Body of pancreas (tissue), 4 donors: ENCODE measurements around the gene USH2A. TPM values are rescaled to one million over a fixed set of nuclear protein-coding genes. Genes with fewer than 3 reads are reported as not detected.

ENCODE experiments used
- ATAC-seq: fragments of 150-250 bp; one replicate; pipeline ENCODE4 v1.9.1; 2016
- DNase-seq, 4 donors: peaks; one replicate each; pipeline ENCODE4 v3.0.0-alpha.2; 2019
- H3K27ac ChIP-seq, 4 donors: fragments of 200-600 bp; sonication (generic); 1 replicate in 3 of 4; 2 replicates in 1 of 4; pipeline versions ENCODE4 v1.5.1 to v1.6.1; 2016 to 2019; ENCODE audit warnings: mild to moderate bottlenecking in 1 of 4, mixed read lengths in 1 of 4, moderate library complexity in 1 of 4
- H3K27me3 ChIP-seq, 2 donors: fragments of 200-600 bp; sonication (generic); one replicate each; pipeline ENCODE4 v1.6.0; 2016; ENCODE audit warnings: mild to moderate bottlenecking in 1 of 2
- H3K36me3 ChIP-seq, 2 donors: fragments of 200-600 bp; sonication (generic); replicated peaks in 1 of 2; 2 replicates each; pipeline ENCODE4 v1.5.1; 2016; ENCODE audit warnings: low read depth in 2 of 2; ENCODE audit not compliant: insufficient read depth in 1 of 2
- H3K4me1 ChIP-seq: fragments of 200-600 bp; sonication (generic); one replicate; pipeline ENCODE4 v1.6.0; 2016
- H3K4me3 ChIP-seq, 2 donors: fragments of 200-600 bp; sonication (generic); 1 replicate in 1 of 2; 2 replicates in 1 of 2; pipeline ENCODE4 v1.5.1; 2016 to 2019
- H3K9me3 ChIP-seq, 3 donors: fragments of 200-600 bp; sonication (generic); 1 replicate in 2 of 3; 2 replicates in 1 of 3; pipeline ENCODE4 v1.5.1; 2016
- POLR2A ChIP-seq, 3 donors: fragments of 450-650 bp; IDR thresholded peaks; one replicate each; pipeline ENCODE4 v1.6.1; 2016; ENCODE audit warnings: antibody characterized with exemption in 3 of 3, mild to moderate bottlenecking in 2 of 3
- WGBS, 2 donors: methylation state at CpG; one replicate each; pipeline ENCODE4 v1.1.5; 2017; 5-methylcytosine and 5-hydroxymethylcytosine counted together
- intact Hi-C: fragments of 100-400 bp; cut with DNase I; formaldehyde crosslinking; loops from one replicate; pipeline ENCODE4 v1.15.1; 2023
- small RNA-seq: library from RNA; depleted of rRNA; stranded (forward); fragments of <200 nt; gene quantifications from one replicate; pipeline ENCODE3, GENCODE V24; 2016
- total RNA-seq, 2 donors: library from RNA; depleted of rRNA; stranded (reverse); fragments of >200 nt; gene quantifications; one replicate each; pipeline ENCODE4 v1.1.0, GENCODE V29; 2016
- TF ChIP-seq, protein P1 (sequence below), 7 experiments: fragments of 450-650 bp in 4 of 7; fragments of 200-600 bp in 3 of 7; sonication (generic) in 3 of 7; IDR thresholded peaks; one replicate each; pipeline ENCODE4 v1.5.1; 2016 to 2019; ENCODE audit warnings: antibody characterized with exemption in 7 of 7

USH2A gene
- total RNA-seq, 2 donors from 2014 or later: 0.26 to 0.33 TPM

DNA sequence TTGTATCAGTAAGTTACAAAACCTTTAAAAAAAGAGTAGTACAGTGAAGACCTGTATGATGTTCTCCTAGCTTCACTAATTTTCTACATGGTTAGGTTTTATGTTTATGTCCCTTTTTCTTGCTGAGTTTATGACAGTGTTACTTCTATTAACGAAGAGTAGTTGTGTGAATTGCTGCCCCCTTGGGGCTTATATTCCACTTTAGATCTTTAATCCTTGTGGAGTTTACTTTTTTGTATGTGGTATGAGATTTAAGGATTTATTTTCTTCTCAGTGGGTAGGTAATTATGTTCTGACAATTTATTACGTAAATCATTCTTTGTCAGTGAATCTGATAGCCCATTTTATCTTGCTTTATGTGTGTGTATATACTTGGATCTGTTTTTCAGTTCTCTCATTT, 841.4 kb downstream of the USH2A start:
- Histone ChIP-seq H3K27me3 (no peaks in the 10 kb centered on the region), H3K4me1 (no peaks in the 10 kb centered on the region), H3K27ac (no peak overlapping the region), H3K4me3 (no peak overlapping the region), H3K36me3 (peaks cover 14 to 17% of the 10 kb centered on the region in 2 donors), H3K9me3 (no peaks in the 10 kb centered on the region)
- no peak for ATAC-seq
- intact Hi-C loops: no loop called here
- TF ChIP-seq, protein P1, sequence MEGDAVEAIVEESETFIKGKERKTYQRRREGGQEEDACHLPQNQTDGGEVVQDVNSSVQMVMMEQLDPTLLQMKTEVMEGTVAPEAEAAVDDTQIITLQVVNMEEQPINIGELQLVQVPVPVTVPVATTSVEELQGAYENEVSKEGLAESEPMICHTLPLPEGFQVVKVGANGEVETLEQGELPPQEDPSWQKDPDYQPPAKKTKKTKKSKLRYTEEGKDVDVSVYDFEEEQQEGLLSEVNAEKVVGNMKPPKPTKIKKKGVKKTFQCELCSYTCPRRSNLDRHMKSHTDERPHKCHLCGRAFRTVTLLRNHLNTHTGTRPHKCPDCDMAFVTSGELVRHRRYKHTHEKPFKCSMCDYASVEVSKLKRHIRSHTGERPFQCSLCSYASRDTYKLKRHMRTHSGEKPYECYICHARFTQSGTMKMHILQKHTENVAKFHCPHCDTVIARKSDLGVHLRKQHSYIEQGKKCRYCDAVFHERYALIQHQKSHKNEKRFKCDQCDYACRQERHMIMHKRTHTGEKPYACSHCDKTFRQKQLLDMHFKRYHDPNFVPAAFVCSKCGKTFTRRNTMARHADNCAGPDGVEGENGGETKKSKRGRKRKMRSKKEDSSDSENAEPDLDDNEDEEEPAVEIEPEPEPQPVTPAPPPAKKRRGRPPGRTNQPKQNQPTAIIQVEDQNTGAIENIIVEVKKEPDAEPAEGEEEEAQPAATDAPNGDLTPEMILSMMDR (IDR thresholded peaks at IDR 0.05): no peak
- no peak for TF ChIP-seq POLR2A (IDR thresholded peaks at IDR 0.05)
- 91 to 94% methylated on average over 2 of the region's 2 CpGs for WGBS, 2 donors
- DNase-seq: no peak

Small RNA genes within 50 kb of the gene (small RNA-seq; reads per million reads assigned to genes)
- not detected for gene MRPS18BP1
- not detected for gene RF00108
